DOHH2 (cell line): ENCODE measurements around the gene LLGL1.

Experiments
- EZH2phosphoT487 ChIP-seq: fragments of 200-600 bp; sonication (generic); IDR thresholded peaks from 2 replicates; pipeline ENCODE4 v1.6.1; 2017; ENCODE audit warnings: borderline replicate concordance, mild to moderate bottlenecking, antibody characterized with exemption, low read length, moderate library complexity, mixed read lengths
- TF ChIP-seq, protein P1 (sequence below): fragments of 200-600 bp; sonication (generic); IDR thresholded peaks from one replicate; pipeline ENCODE4 v1.5.1; 2014; ENCODE audit warnings: antibody characterized with exemption, mild to moderate bottlenecking, low read depth, low read length; ENCODE audit not compliant: poor library complexity, severe bottlenecking

DNA sequence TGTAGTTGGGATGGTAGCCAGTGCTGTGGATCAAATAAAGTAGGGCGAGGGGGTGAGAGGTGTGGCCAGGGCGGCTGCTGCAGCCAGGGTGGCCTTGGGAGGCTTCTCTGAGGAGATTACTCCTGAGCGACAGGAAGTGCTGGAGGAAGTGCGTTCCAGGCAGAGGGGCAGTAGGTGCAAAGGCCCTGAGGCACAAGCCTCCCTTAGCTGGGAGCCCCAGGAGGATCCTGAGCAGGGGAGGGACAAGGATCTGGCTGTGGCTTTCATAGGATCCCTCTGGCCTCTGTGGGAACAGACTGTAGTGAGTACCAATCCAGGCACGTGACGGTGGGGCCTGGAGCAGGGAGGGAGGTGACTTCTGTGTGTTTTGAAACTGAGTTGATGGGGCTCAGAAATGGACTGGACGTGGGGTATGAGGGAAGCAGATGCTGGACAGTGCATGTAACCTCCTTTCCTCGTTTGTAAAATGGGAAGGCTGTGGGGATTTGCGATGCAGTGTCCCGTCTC lies 2.8 kb downstream of the LLGL1 start:
- TF ChIP-seq, protein P1, sequence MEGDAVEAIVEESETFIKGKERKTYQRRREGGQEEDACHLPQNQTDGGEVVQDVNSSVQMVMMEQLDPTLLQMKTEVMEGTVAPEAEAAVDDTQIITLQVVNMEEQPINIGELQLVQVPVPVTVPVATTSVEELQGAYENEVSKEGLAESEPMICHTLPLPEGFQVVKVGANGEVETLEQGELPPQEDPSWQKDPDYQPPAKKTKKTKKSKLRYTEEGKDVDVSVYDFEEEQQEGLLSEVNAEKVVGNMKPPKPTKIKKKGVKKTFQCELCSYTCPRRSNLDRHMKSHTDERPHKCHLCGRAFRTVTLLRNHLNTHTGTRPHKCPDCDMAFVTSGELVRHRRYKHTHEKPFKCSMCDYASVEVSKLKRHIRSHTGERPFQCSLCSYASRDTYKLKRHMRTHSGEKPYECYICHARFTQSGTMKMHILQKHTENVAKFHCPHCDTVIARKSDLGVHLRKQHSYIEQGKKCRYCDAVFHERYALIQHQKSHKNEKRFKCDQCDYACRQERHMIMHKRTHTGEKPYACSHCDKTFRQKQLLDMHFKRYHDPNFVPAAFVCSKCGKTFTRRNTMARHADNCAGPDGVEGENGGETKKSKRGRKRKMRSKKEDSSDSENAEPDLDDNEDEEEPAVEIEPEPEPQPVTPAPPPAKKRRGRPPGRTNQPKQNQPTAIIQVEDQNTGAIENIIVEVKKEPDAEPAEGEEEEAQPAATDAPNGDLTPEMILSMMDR, result no peak
- TF ChIP-seq EZH2phosphoT487, result no peak
